ENCODE data around the gene DBF4.
"Not testable (repeated sequence)": the region's sequence is repeated elsewhere in the genome, so short reads cannot be mapped to it uniquely, and the experiment has no call there.

Gene DBF4

DNA sequence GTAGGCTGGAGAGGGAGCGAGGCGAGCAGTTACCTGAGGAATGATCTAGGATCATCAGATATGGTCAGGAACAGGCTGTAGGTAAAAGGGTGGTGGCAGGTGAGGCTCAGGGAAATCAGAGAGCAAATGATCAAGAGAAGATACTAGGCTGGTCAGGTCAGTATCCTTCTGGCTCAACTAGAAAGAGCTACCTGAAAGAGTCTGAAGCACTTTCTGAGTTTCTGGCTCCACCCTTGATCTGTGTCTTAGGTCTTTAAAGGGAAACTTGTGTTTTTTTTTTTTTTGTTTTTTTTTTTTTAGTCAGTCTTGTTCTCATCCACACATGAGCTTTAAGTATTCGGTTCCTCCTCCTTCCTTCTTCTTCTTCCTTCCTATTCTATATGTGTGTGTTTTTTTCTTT lies 68.3 kb downstream of the DBF4 start:
- FAIRE-seq (peak; percentile 58), DNase-seq (ENCODE audit: insufficient read length, low spot score) (no peak)
- TF ChIP-seq SPI1 (IDR thresholded peaks at IDR 0.05; ENCODE audit: low read depth, low read length): no peak
- no peak for TF ChIP-seq POLR2AphosphoS5 (IDR thresholded peaks at IDR 0.05; ENCODE audit: low read depth, low read length)
- TF ChIP-seq TAF1 (IDR thresholded peaks at IDR 0.05; ENCODE audit: low read depth, low read length): no peak
- TF ChIP-seq POLR2A (IDR thresholded peaks at IDR 0.05; ENCODE audit: low read depth, low read length): no peak
- TF ChIP-seq PAX5 (IDR thresholded peaks at IDR 0.05; ENCODE audit: insufficient read depth, low read length, severe bottlenecking): no peak
- TF ChIP-seq POU2F2 (IDR thresholded peaks at IDR 0.05; ENCODE audit: low read depth, low read length): no peak

DNA sequence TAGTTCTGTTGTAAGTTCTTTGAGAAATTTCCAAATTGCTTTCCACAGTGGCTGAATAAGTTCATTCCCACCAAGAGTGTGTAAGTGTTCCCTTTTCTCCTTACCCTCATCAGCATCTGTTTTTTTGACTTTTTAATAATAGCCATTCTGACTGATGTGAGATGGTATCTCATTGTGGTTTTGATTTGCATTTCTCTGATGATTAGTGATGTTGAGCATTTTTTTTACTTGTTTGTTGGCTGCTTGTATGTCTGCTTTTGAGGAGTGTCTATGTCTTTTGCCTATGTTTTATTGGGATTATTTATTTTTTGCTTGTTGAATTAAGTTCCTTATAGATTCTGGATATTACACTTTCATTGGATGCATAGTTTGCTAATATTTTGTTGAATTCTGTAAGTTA lies 69.6 kb downstream of the DBF4 start:
- DNase-seq (ENCODE audit: insufficient read length, low spot score); FAIRE-seq: not testable (repeated sequence)

DNA sequence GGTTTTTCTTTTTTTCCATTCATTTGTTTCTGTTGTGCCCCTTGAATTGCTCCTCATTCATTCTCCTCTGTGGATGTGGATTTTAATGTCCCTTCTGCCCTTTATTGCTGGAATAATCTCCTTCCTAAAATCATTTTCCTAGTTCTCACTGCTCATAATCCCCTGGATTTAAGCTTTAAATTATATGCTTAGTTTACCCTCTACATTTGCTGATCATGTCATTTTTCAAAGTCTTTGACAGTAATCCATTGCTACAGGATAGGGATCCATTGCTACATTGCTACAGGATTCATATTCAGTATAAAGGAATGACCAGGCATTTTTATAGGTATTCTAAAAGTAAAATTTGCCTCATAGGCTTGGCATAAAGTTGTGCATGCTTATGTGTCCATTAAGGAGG lies 72.1 kb downstream of the DBF4 start:
- TF ChIP-seq PAX5 (IDR thresholded peaks at IDR 0.05; ENCODE audit: insufficient read depth, low read length, severe bottlenecking): no peak
- no peak for TF ChIP-seq POLR2A (IDR thresholded peaks at IDR 0.05; ENCODE audit: low read depth, low read length)
- TF ChIP-seq SPI1 (IDR thresholded peaks at IDR 0.05; ENCODE audit: low read depth, low read length): no peak
- TF ChIP-seq POU2F2 (IDR thresholded peaks at IDR 0.05; ENCODE audit: low read depth, low read length): no peak
- TF ChIP-seq TAF1 (IDR thresholded peaks at IDR 0.05; ENCODE audit: low read depth, low read length): no peak
- TF ChIP-seq POLR2AphosphoS5 (IDR thresholded peaks at IDR 0.05; ENCODE audit: low read depth, low read length): no peak
- no peak for FAIRE-seq

More for the DNA sequence above, 72.1 kb downstream of the DBF4 start:
- no peak for DNase-seq (ENCODE audit: insufficient read length, low spot score)
